Measurements from ENCODE around the gene PDE4B.

- TF ChIP-seq CTCF (IDR thresholded peaks at IDR 0.05) (no peak), POLR2A (IDR thresholded peaks at IDR 0.05) (no peak)
These were observed 280.7 kb downstream of the PDE4B start for GRCh38 chr1:66073388-66073787.

All from body of pancreas (tissue), 4 donors.